ENCODE measurements around the gene PAK4. TPM values are rescaled to one million over a fixed set of nuclear protein-coding genes. Genes with fewer than 3 reads are reported as not detected.

The PAK4 gene
- polyA plus RNA-seq, 1 donor (not counting 4 experiments of a cell fraction or from before 2014, with no cell fraction given), result 11.2 TPM

GRCh38 chr19:39202998-39203355 lies 77.4 kb downstream of the PAK4 start:
- dilution Hi-C loops (cut with MboI; ENCODE audit: extremely low pct_ligation_motif_present, low sequenced_read_pairs), result no loop called here

DNA sequence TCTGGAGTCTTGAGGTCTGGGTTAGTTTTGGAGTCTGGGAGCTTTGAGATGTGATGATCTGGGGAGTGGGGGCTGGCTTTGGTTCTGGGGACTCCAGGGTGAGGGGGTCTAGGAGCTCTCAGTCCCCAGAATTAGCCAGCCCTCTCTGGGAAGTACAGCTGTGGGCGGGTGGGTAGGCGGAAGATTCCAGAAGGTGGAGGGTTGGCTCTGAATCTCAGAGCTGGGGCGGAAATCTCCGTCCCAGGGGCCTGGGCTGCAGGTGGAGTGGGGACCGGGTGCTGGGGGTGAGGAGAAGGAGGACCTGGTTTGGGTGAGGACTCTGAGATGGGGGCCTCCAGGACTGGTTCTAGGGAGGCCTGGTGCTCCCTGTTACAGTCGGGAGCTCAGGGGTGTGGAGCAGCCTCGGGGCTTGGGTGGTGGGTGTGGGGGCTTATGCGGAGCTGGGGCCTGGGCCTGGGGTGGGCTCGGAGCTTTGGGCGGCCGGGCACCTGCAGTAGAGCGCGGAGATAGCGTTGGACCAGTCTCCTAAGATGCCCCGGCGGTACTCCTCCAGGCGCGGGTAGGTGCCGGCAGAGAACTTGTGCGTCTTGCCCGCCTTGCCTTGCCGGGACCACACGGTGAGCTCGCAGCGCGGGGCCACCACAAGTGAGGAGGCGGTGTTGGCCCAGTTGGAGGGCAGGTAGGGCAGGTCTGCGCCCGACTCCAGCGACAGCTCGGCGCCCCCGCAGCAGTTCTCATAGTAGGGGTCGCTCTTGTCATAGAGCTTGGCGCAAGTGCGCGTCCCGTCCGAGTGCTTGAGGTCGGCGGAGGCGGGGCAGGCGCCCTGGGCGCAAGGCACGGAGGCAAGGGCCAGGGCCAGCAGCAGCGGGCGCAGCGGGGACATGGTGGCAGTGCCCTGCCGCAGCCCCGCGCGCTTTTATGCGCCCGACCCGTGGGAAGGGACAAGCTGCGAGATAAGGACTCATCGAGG lies 78.1 kb downstream of the PAK4 start, which contains the start of gene SYCN:
Gene SYCN (minus strand): TSS at position 892 of the 970 bp plus-strand sequence. CDS start 9 bp downstream, at position 883.
- H3K4me1 ChIP-seq (ENCODE audit: control insufficient read depth, extremely low read depth, insufficient read depth, low read length), result no peaks in the 10 kb centered on the region
- no peak within 1 kb of the TSS for H3K4me2 ChIP-seq (ENCODE audit: control insufficient read depth, extremely low read depth, insufficient read depth, low read depth, low read length)
- H3K36me3 ChIP-seq (ENCODE audit: control insufficient read depth in 2 of 2, extremely low read depth in 1 of 2, insufficient read depth in 2 of 2, low read length in 2 of 2), result no peaks in the 10 kb centered on the region
- TF ChIP-seq, protein P1, sequence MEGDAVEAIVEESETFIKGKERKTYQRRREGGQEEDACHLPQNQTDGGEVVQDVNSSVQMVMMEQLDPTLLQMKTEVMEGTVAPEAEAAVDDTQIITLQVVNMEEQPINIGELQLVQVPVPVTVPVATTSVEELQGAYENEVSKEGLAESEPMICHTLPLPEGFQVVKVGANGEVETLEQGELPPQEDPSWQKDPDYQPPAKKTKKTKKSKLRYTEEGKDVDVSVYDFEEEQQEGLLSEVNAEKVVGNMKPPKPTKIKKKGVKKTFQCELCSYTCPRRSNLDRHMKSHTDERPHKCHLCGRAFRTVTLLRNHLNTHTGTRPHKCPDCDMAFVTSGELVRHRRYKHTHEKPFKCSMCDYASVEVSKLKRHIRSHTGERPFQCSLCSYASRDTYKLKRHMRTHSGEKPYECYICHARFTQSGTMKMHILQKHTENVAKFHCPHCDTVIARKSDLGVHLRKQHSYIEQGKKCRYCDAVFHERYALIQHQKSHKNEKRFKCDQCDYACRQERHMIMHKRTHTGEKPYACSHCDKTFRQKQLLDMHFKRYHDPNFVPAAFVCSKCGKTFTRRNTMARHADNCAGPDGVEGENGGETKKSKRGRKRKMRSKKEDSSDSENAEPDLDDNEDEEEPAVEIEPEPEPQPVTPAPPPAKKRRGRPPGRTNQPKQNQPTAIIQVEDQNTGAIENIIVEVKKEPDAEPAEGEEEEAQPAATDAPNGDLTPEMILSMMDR (optimal IDR thresholded peaks at IDR 0.05 in 1 of 3, IDR thresholded peaks at IDR 0.05 in 1 of 3, conservative IDR thresholded peaks at IDR 0.05 in 1 of 3; ENCODE audit: extremely low read depth in 1 of 3, insufficient read depth in 2 of 3, low read length in 3 of 3), result no peak
- TF ChIP-seq EZH2 (IDR thresholded peaks at IDR 0.05; ENCODE audit: low read length), result peak; percentile 25
- FAIRE-seq, result no peak
- no peaks in the 10 kb centered on the region for H3K79me2 ChIP-seq (ENCODE audit: control insufficient read depth, insufficient read depth, low read length)
- no peak within 1 kb of the TSS for H3K4me3 ChIP-seq (ENCODE audit: control insufficient read depth in 2 of 3, extremely low read depth in 1 of 3, insufficient read depth in 2 of 3, low read depth in 1 of 3, low read length in 3 of 3)
- peaks cover 35% of the 10 kb centered on the region for H3K27me3 ChIP-seq (ENCODE audit: control insufficient read depth, extremely low read depth, insufficient read depth, low read length)
- H3K9me3 ChIP-seq (ENCODE audit: control insufficient read depth, low read depth, low read length), result no peaks in the 10 kb centered on the region
- no peak within 1 kb of the TSS for H2AFZ ChIP-seq (ENCODE audit: control insufficient read depth, low read length)
- dilution Hi-C loops (cut with MboI; ENCODE audit: extremely low pct_ligation_motif_present, low sequenced_read_pairs), result no loop called here
- no peak within 1 kb of the TSS for H3K27ac ChIP-seq (ENCODE audit: control insufficient read depth, insufficient read depth, low read length)
- no peaks in the 10 kb centered on the region for H3K9me1 ChIP-seq (ENCODE audit: control insufficient read depth, extremely low read depth, insufficient read depth, low read length)
- H4K20me1 ChIP-seq (ENCODE audit: control insufficient read depth, extremely low read depth, insufficient read depth, low read length), result no peaks in the 10 kb centered on the region
- DNase-seq (ENCODE audit: low read depth, low spot score), result no peak
- no peak within 1 kb of the TSS for H3K9ac ChIP-seq (ENCODE audit: control insufficient read depth, extremely low read depth, insufficient read depth, low read length)

More at GRCh38 chr19:39202998-39203355, 77.4 kb downstream of the PAK4 start:
- Histone ChIP-seq H4K20me1 (ENCODE audit: control insufficient read depth, extremely low read depth, insufficient read depth, low read length) (no peaks in the 10 kb centered on the region), H3K4me3 (ENCODE audit: control insufficient read depth in 2 of 3, extremely low read depth in 1 of 3, insufficient read depth in 2 of 3, low read depth in 1 of 3, low read length in 3 of 3) (no peak overlapping the region), H3K4me1 (ENCODE audit: control insufficient read depth, extremely low read depth, insufficient read depth, low read length) (peaks cover 3% of the 10 kb centered on the region), H2AFZ (ENCODE audit: control insufficient read depth, low read length) (no peak overlapping the region), H3K79me2 (ENCODE audit: control insufficient read depth, insufficient read depth, low read length) (no peaks in the 10 kb centered on the region), H3K9me3 (ENCODE audit: control insufficient read depth, low read depth, low read length) (no peaks in the 10 kb centered on the region), H3K36me3 (ENCODE audit: control insufficient read depth in 2 of 2, extremely low read depth in 1 of 2, insufficient read depth in 2 of 2, low read length in 2 of 2) (no peaks in the 10 kb centered on the region), H3K27ac (ENCODE audit: control insufficient read depth, insufficient read depth, low read length) (no peak overlapping the region), H3K9ac (ENCODE audit: control insufficient read depth, extremely low read depth, insufficient read depth, low read length) (no peak overlapping the region), H3K4me2 (ENCODE audit: control insufficient read depth, extremely low read depth, insufficient read depth, low read depth, low read length) (no peak overlapping the region), H3K27me3 (ENCODE audit: control insufficient read depth, extremely low read depth, insufficient read depth, low read length) (peaks cover 38% of the 10 kb centered on the region), H3K9me1 (ENCODE audit: control insufficient read depth, extremely low read depth, insufficient read depth, low read length) (no peaks in the 10 kb centered on the region)
- TF ChIP-seq, protein P1 (optimal IDR thresholded peaks at IDR 0.05 in 1 of 3, IDR thresholded peaks at IDR 0.05 in 1 of 3, conservative IDR thresholded peaks at IDR 0.05 in 1 of 3; ENCODE audit: extremely low read depth in 1 of 3, insufficient read depth in 2 of 3, low read length in 3 of 3), result no peak
- no peak for TF ChIP-seq EZH2 (IDR thresholded peaks at IDR 0.05; ENCODE audit: low read length)
- FAIRE-seq, result no peak
- DNase-seq (ENCODE audit: low read depth, low spot score), result no peak
